Measurements from ENCODE around the gene DLG2.
"Not testable (repeated sequence)": the region's sequence is repeated elsewhere in the genome, so short reads cannot be mapped to it uniquely, and the experiment has no call there.

DLG2 gene

GRCh38 chr11:84857746-84858145 is 769.4 kb downstream of the DLG2 start:
- peaks cover 11% of the 10 kb centered on the region for H3K4me1 Mint-ChIP-seq

GRCh38 chr11:84855508-84856245 is 771.5 kb downstream of the DLG2 start:
- H3K36me3 Mint-ChIP-seq (ENCODE audit: low read depth): no peaks in the 10 kb centered on the region
- H3K9me3 Mint-ChIP-seq: no peaks in the 10 kb centered on the region
- peaks cover 11% of the 10 kb centered on the region for H3K4me1 Mint-ChIP-seq
- H3K27me3 Mint-ChIP-seq (ENCODE audit: low read depth): no peaks in the 10 kb centered on the region
- no peak overlapping the region for H3K4me3 Mint-ChIP-seq
- peak overlapping the region in 1 of 3 experiments; percentile 19 for H3K27ac Mint-ChIP-seq
- TF ChIP-seq CTCF (IDR thresholded peaks at IDR 0.05; ENCODE audit: unreplicated experiment in 3 of 3): no peak

More at GRCh38 chr11:84857746-84858145, 769.4 kb downstream of the DLG2 start:
- Mint-ChIP-seq H3K4me3 (no peak overlapping the region), H3K36me3 (ENCODE audit: low read depth) (no peaks in the 10 kb centered on the region), H3K27me3 (ENCODE audit: low read depth) (no peaks in the 10 kb centered on the region), H3K27ac (no peak overlapping the region), H3K9me3 (no peaks in the 10 kb centered on the region)
- no peak for TF ChIP-seq CTCF (IDR thresholded peaks at IDR 0.05; ENCODE audit: unreplicated experiment in 3 of 3)

GRCh38 chr11:84854498-84854880 is 772.7 kb downstream of the DLG2 start:
- Mint-ChIP-seq H3K36me3 (ENCODE audit: low read depth) (no peaks in the 10 kb centered on the region), H3K27ac (no peak overlapping the region), H3K4me3 (no peak overlapping the region), H3K4me1 (peaks cover 11% of the 10 kb centered on the region), H3K27me3 (ENCODE audit: low read depth) (no peaks in the 10 kb centered on the region), H3K9me3 (no peaks in the 10 kb centered on the region)
- TF ChIP-seq CTCF (IDR thresholded peaks at IDR 0.05; ENCODE audit: unreplicated experiment in 3 of 3): no peak

- TF ChIP-seq CTCF (IDR thresholded peaks at IDR 0.05; ENCODE audit: unreplicated experiment in 3 of 3): no peak
- H3K27ac Mint-ChIP-seq: no peak overlapping the region
- peaks cover 11% of the 10 kb centered on the region for H3K4me1 Mint-ChIP-seq
- H3K27me3 Mint-ChIP-seq (ENCODE audit: low read depth): no peaks in the 10 kb centered on the region
- H3K4me3 Mint-ChIP-seq: no peak overlapping the region
- no peaks in the 10 kb centered on the region for H3K36me3 Mint-ChIP-seq (ENCODE audit: low read depth)
- H3K9me3 Mint-ChIP-seq: no peaks in the 10 kb centered on the region
Observed at GRCh38 chr11:84853841-84854497, 773.2 kb downstream of the DLG2 start.

- Mint-ChIP-seq H3K36me3 (ENCODE audit: low read depth) (no peaks in the 10 kb centered on the region), H3K4me3 (no peak overlapping the region), H3K27me3 (ENCODE audit: low read depth) (no peaks in the 10 kb centered on the region), H3K9me3 (no peaks in the 10 kb centered on the region), H3K27ac (no peak overlapping the region), H3K4me1 (no peaks in the 10 kb centered on the region)
- no peak for TF ChIP-seq CTCF (IDR thresholded peaks at IDR 0.05; ENCODE audit: unreplicated experiment in 3 of 3)
Observed at GRCh38 chr11:84847842-84848241, 779.3 kb downstream of the DLG2 start.

- not testable (repeated sequence) for H3K4me3 Mint-ChIP-seq; H3K36me3 Mint-ChIP-seq (ENCODE audit: low read depth); H3K9me3 Mint-ChIP-seq; H3K4me1 Mint-ChIP-seq; H3K27ac Mint-ChIP-seq; H3K27me3 Mint-ChIP-seq (ENCODE audit: low read depth)
Observed at GRCh38 chr11:84840201-84840600, 786.9 kb downstream of the DLG2 start.

Measured in nephron (organoid).